Spinal cord (tissue), 10 donors: Measurements from ENCODE around the gene FTH1. TPM values are rescaled to one million over a fixed set of nuclear protein-coding genes. Genes with fewer than 3 reads are reported as not detected.

Source experiments
- DNase-seq, 6 donors: peaks; one replicate each; pipeline versions ENCODE4 v3.0.0 to v3.0.0-alpha.2; 2013 to 2015; ENCODE audit warnings: low spot score in 6 of 6, low read depth in 4 of 6
- H3K27ac ChIP-seq: one replicate; pipeline ENCODE4 v1.5.1; 2013; ENCODE audit warnings: low read depth, low read length, control low read depth
- H3K27me3 ChIP-seq: one replicate; pipeline ENCODE4 v1.6.1; 2013; ENCODE audit warnings: low read length; ENCODE audit not compliant: control insufficient read depth, insufficient read depth
- H3K36me3 ChIP-seq: one replicate; pipeline ENCODE4 v1.6.1; 2013; ENCODE audit warnings: low read length; ENCODE audit not compliant: control insufficient read depth, insufficient read depth
- H3K4me1 ChIP-seq: one replicate; pipeline ENCODE4 v1.6.1; 2013; ENCODE audit warnings: low read length; ENCODE audit not compliant: control insufficient read depth, insufficient read depth
- H3K4me3 ChIP-seq: one replicate; pipeline ENCODE4 v1.5.1; 2013; ENCODE audit warnings: low read depth, low read length, control low read depth
- H3K9me3 ChIP-seq: one replicate; pipeline ENCODE4 v1.6.1; 2013; ENCODE audit warnings: low read length; ENCODE audit not compliant: control insufficient read depth, insufficient read depth
- WGBS: methylation state at CpG from one replicate; pipeline ENCODE4 v1.1.5; 2013; ENCODE audit warnings: missing lambda C conversion rate; ENCODE audit not compliant: insufficient coverage; 5-methylcytosine and 5-hydroxymethylcytosine counted together
- polyA plus RNA-seq, 2 donors: library from polyadenylated mRNA; unstranded; fragments of 120-200 nt; gene quantifications; one replicate each; pipeline ENCODE4 v1.2.1, GENCODE V29; 2013; ENCODE audit not compliant: insufficient read length in 2 of 2
- total RNA-seq, 2 donors: library from RNA; depleted of rRNA in 1 of 2; stranded (reverse); fragments of 120-200 nt in 1 of 2; fragments of >200 nt in 1 of 2; gene quantifications; one replicate each; pipeline versions ENCODE4 v1.2.3 to v1.2.4, GENCODE V29; 2013 to 2014
- donor health status: healthy.

FTH1 gene
- total and polyA plus RNA-seq, 4 donors, result 878 to 3,889 (median 2,436) TPM

DNA sequence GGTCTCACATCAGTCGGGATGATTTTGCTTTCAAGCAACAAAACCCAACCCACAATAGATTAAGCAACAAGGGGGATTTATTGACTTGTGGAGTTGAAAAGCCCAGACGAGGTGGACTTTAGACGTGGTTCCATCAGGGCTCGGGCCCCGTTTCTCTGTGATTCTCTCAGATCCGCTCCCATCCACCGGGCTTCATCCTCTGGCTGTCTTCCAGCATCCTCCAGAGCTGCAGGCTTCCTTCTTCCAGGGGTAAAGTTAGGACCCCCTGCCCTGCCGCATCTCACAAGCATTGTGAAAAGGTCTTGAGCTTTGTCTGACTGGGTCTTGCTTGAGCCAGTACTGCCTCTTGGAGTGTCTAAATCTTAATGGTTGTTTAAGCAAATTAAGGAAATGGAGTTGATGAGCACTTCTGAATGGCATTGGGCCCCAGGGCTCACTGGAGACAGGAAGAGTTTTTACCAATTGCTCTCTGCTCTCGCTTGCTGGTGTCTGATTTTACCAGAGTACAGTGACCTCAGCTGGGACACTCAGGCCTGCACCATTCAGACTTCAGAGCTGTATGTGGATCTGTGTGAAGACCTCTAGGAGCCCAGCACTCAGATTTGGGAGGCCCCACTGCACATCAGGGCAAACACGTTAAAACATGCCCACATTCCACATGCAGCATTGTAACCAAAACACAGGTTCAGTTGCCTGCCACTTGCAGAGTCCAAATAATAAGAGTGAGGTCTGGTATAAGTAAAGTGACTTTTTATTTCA is 13.5 kb upstream of the FTH1 start:
- H3K9me3 ChIP-seq, result no peaks in the 10 kb centered on the region
- H3K4me1 ChIP-seq, result no peaks in the 10 kb centered on the region
- no peak for DNase-seq
- no peak overlapping the region for H3K27ac ChIP-seq
- 55% methylated on average over 5 of the region's 10 CpGs for WGBS
- H3K36me3 ChIP-seq, result no peaks in the 10 kb centered on the region
- no peak overlapping the region for H3K4me3 ChIP-seq
- no peaks in the 10 kb centered on the region for H3K27me3 ChIP-seq

DNA sequence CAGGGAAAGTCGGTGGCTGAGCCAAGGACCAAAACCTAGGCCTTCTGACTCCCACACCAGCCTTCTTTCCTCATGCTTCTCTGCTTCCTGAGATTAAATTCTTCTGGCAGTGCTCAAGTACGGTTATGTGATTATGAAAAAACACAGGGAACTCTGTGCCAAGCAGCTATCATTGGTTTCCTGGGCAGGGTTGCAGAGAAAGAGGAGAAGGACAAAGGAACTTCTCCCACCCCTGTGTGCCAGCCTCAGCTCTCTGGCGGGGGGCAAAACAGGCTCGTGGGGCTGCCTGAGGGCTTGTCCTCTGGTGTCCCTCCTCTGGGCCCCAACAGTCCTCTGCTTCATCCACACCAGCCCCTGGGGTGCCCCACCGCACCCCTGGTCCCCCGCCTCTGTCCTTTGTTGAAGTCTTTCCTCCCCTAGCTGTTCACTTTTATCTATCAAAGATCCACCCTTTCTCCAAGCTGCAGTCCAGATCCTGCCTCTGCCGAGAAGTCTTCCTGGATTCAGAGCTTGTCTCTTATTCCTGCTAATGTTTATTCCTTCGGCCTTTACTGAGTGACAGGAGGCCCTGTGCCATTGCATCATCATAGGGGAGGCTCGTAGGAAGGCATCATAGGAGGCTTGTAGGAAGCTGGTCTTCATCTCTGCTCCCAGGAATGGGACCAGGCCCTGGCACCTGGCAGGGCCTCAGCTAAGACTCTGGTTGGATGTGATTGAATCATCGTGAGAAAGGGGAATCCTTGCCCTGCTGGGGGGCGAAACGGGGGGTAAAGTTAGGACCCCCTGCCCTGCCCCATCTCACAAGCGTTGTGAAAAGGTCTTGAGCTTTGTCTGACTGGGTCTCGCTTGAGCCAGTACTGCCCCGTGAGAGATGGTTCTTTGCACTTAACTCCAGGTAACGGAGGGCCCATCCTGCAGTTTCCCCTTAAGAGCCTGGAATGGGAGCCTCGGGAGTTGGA is 11.5 kb upstream of the FTH1 start:
- Histone ChIP-seq H3K4me3 (no peak overlapping the region), H3K9me3 (no peaks in the 10 kb centered on the region), H3K27me3 (no peaks in the 10 kb centered on the region), H3K27ac (no peak overlapping the region), H3K4me1 (no peaks in the 10 kb centered on the region), H3K36me3 (no peaks in the 10 kb centered on the region)
- DNase-seq, result no peak
- 81% methylated on average over 16 of the region's 17 CpGs for WGBS

DNA sequence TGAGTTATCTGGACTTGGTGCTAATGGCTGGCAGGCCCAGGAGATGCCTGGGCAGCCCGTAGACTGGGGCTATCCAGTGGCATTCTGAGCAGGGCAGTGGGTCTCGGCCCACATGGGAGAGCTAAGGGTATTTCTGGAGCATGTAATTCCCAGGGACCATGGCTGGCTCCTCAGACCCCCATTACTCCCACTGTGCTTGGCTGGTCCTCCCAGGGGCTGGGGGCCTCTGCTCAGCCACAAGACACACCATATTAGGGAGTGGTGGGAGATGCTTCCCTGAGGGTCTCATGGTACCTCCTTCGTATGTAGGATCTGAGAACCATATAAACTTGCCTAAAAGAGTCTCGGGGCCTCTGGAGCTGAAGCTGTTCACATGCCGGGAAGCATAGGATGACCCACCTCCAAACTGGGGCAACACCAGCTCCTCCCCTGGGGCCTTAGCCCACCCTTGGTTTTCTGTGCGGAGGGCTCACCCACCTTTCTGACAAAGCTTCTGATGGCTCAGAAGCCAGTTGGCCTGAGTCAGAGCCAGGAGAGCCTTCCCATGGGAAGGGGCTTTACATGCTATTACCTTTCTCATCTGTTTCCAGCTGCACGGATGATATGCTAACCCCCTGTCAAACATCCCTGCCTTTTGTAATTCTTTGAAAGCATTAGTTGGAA is 9.5 kb upstream of the FTH1 start:
- WGBS, result 69% methylated on average over 4 of the region's 7 CpGs
- no peak overlapping the region for H3K4me3 ChIP-seq
- H3K9me3 ChIP-seq, result no peaks in the 10 kb centered on the region
- DNase-seq, result no peak
- H3K36me3 ChIP-seq, result no peaks in the 10 kb centered on the region
- no peak overlapping the region for H3K27ac ChIP-seq
- H3K27me3 ChIP-seq, result no peaks in the 10 kb centered on the region
- peaks cover 15% of the 10 kb centered on the region for H3K4me1 ChIP-seq

DNA sequence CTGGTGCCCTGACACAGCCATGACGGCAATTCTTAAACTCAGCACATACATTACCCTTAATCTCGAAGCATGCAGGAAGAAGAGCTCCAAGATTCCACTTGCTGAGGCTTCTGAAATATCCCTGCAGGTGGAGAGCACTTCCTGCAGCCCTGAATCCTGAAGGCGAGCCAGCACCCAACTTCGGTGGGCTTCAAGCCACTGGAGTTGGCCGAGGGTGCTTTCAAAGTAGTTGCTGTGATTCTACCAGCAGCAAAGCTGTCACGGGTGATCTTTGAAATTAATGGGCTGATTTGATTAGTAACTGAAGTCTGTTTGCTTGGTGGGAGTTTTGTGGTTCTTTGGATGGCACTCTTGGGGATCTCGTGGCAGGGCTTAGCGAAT is 9.0 kb upstream of the FTH1 start:
- H3K9me3 ChIP-seq, result no peaks in the 10 kb centered on the region
- no peaks in the 10 kb centered on the region for H3K27me3 ChIP-seq
- H3K36me3 ChIP-seq, result no peaks in the 10 kb centered on the region
- no peak for DNase-seq
- no peak overlapping the region for H3K27ac ChIP-seq
- 91% methylated on average over 7 of the region's 8 CpGs for WGBS
- peaks cover 20% of the 10 kb centered on the region for H3K4me1 ChIP-seq
- H3K4me3 ChIP-seq, result no peak overlapping the region

DNA sequence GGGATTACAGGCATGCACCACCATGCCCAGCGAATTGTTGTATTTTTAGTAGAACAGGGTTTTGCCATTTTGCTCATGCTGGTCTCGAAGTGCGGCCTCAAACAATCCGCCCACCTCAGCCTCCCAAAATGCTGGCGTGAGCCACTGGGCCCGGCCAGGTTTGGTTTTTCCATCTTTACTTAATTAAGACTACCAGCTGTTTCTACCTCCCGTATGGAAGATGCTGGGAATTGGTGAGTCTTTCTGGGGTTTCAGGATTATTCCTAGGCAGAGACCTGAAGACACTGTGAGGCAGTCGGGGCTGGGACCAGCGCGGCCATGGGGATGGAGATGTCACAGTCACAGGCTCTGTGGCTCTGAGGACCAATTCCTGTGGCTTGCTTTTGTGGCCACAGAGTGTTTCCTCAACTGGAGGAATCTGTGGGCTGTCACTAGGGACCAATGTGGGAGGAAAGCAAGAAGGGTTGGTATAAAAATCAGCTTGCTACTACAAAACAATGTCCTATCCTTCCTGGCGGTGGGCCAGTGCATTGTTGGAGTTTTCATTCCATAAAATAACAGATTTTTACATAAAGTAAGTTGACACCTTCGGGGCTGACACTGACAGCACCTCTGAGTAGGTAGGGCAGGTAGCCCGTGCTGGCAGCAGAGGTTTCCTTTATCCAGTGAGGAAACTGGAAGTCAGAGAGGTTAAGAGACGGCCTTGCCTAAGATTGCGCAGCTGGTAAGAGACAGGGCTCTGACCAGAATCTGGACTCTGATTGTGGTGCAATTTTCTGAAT is 8.4 kb upstream of the FTH1 start:
- Histone ChIP-seq H3K4me3 (no peak overlapping the region), H3K36me3 (no peaks in the 10 kb centered on the region), H3K9me3 (no peaks in the 10 kb centered on the region), H3K4me1 (peaks cover 26% of the 10 kb centered on the region), H3K27me3 (no peaks in the 10 kb centered on the region), H3K27ac (no peak overlapping the region)
- WGBS, result 97% methylated on average over 9 of the region's 15 CpGs
- DNase-seq, result no peak

DNA sequence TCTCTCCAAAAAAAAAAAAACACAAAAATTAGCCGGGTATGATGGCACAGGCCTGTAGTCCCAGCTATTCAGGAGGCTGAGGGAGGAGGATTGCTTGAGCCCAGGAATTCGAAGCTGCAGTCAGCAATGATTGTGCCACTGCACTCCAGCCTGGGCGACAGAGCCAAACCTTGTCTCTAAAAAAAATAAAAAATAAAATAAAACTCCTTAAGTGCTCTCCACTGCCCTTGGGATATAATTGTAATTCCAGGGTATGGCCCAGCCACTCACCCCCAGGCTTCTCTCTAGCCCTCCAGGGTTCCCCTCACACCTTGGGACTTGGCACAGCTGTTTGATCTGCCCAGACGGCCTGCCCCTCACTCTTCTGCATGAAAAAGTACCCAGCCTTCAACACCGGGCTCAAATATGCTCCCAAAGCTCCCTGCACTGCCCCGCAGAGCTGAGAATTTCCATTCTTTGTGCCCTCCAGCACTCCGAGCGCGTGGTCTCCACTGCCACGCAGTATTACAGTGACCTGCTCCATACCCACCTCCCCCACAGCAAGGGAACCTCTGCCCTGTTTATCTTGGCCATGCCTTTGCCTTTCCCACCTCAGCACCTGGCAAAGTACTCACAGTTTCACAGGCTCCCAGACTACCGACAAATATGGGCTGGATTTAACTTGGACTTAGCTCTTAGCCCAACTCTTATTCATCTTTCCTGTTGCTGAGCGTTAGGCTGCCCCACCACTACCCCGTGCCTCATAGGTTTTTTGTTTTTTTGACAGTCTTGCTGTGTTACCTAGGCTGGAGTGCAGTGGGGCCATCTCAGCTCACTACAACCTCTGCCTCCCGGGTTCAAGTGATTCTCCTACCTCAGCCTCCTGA is 7.6 kb upstream of the FTH1 start:
- H3K9me3 ChIP-seq, result no peaks in the 10 kb centered on the region
- H3K27me3 ChIP-seq, result no peaks in the 10 kb centered on the region
- no peak overlapping the region for H3K4me3 ChIP-seq
- no peak overlapping the region for H3K27ac ChIP-seq
- DNase-seq, result no peak
- no peaks in the 10 kb centered on the region for H3K36me3 ChIP-seq
- 64% methylated on average over 8 of the region's 14 CpGs for WGBS
- peaks cover 26% of the 10 kb centered on the region for H3K4me1 ChIP-seq

DNA sequence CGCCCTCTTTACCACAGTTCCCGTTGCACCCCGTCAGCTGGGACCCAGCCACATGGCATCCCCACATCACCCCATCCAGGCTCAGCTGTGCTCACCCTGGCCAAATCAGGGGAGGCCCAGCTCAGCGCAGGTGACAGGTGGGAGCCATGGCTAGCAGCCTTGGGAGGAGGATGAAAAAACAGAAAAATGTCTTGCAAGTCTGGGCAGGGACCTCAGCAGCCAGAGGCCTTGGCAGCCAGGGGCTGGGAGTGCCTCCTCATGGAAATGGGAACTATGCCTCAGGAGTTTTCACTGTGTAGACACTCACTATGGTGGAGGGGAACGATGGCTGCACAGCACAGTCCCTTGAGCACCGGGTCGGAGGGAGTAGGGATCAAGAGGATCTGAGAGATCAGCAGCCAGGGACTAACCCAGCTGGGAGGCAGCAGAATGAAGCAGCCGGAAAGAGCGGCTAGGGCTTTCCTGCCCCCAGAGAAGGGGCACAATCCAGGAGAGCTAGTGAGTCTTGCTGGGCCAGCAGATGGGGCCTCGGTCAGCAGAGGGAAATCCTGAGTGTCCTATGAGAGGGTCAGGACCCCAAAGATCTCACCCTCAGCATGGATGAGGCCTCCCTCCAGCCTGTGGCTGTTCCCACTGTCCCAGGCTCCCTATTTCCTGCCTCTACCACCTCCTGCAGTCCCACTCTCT is 6.2 kb upstream of the FTH1 start:
- H3K4me3 ChIP-seq, result no peak overlapping the region
- peak overlapping the region; percentile 97 for H3K27ac ChIP-seq
- WGBS, result 84% methylated on average over 7 of the region's 10 CpGs
- H3K4me1 ChIP-seq, result peaks cover 33% of the 10 kb centered on the region
- no peaks in the 10 kb centered on the region for H3K27me3 ChIP-seq
- DNase-seq, result no peak
- no peaks in the 10 kb centered on the region for H3K9me3 ChIP-seq
- no peaks in the 10 kb centered on the region for H3K36me3 ChIP-seq

DNA sequence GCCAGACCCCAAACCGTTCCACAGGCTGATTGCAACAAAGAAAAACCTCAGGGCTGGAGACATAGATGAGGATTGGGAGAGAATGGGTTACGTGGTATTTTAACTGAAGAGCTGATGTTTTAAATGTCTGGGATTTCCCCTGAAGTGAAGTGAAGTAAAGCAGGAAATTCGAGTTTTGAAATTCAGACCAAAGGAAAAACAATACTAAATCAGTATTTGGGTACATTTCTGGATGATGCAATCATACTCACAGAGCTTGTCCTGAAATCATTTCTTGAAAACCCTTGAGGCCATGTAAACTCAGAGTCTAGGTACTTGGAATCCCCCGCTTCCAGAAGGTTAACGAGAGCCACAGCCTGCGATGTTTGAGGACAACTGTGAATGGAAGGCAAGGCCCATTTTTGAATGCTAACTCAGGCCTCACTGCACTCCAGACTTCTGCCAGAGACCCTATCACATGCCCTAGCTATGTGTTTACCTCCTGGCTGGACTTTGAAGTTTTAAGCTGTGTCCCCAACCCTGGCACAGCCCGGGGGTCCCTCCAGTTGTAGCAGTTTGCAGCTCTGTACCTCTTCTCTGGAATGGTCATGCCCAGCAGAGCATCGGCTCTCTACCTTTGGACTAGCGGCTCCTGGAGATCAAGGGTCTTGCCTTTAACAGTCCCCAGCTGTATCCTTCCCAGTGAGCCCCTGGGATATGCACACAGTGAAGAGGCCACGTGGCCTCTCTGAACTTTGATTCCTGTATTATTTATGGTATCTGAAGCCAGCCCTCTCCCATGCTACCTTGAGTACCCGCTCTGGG is 5.4 kb upstream of the FTH1 start:
- 84% methylated on average over 9 of the region's 11 CpGs for WGBS
- Histone ChIP-seq H3K36me3 (no peaks in the 10 kb centered on the region), H3K4me3 (no peak overlapping the region), H3K4me1 (peaks cover 40% of the 10 kb centered on the region), H3K27ac (peak overlapping the region; percentile 97), H3K9me3 (no peaks in the 10 kb centered on the region), H3K27me3 (no peaks in the 10 kb centered on the region)
- DNase-seq, result no peak
